Renal pelvis (tissue), 12 donors: ENCODE measurements around the gene PCNX1. TPM values are rescaled to one million over a fixed set of nuclear protein-coding genes. Genes with fewer than 3 reads are reported as not detected.
A peak's percentile ranks its signal among the peaks of the same experiment; 100 is the strongest.
"Not testable (repeated sequence)": the region's sequence is repeated elsewhere in the genome, so short reads cannot be mapped to it uniquely, and the experiment has no call there.

ENCODE experiments used
- DNase-seq: peaks from one replicate; pipeline ENCODE4 v3.0.0-alpha.2; 2013
- long read RNA-seq, 16 experiments: transcript quantifications; one replicate each; lab custom pipeline, GENCODE V29; 2026
- polyA plus RNA-seq, 3 donors: library from polyadenylated mRNA; unstranded; fragments of 120-200 nt; gene quantifications; one replicate each; pipeline ENCODE4 v1.2.1, GENCODE V29; 2013; ENCODE audit not compliant: insufficient read length in 3 of 3

PCNX1 gene
- polyA plus RNA-seq = 10 to 100 TPM; 48.1 to 63.7 (median 52.3) TPM
- long read RNA-seq, donor 1, partial matches to known transcripts = 8 of 8 reads
- long read RNA-seq, donor 1, other reads (novel, unspliced or antisense) = 0 of 8 reads
- long read RNA-seq, donor 2, partial matches to known transcripts = 12 of 12 reads
- long read RNA-seq, donor 2, other reads (novel, unspliced or antisense) = 0 of 12 reads
- long read RNA-seq, donor 3, full-length matches to known transcripts = 1 of 14 reads
- long read RNA-seq, donor 3, partial matches to known transcripts = 13 of 14 reads
- long read RNA-seq, donor 3, other reads (novel, unspliced or antisense) = 0 of 14 reads
- long read RNA-seq, donor 4 = 0 reads
- long read RNA-seq, donor 5 = 0 reads
- long read RNA-seq, donor 6, partial matches to known transcripts = 0 of 1 reads
- long read RNA-seq, donor 6, other reads (novel, unspliced or antisense) = 0 of 1 reads
- long read RNA-seq, donor 7, full-length matches to known transcripts = 1 of 13 reads
- long read RNA-seq, donor 7, partial matches to known transcripts = 12 of 13 reads
- long read RNA-seq, donor 7, other reads (novel, unspliced or antisense) = 0 of 13 reads
- long read RNA-seq, donor 8, partial matches to known transcripts = 8 of 8 reads
- long read RNA-seq, donor 8, other reads (novel, unspliced or antisense) = 0 of 8 reads
- long read RNA-seq, donor 9, partial matches to known transcripts = 9 of 9 reads
- long read RNA-seq, donor 9, other reads (novel, unspliced or antisense) = 0 of 9 reads
- long read RNA-seq, donor 10, partial matches to known transcripts = 9 of 9 reads
- long read RNA-seq, donor 10, other reads (novel, unspliced or antisense) = 0 of 9 reads
- long read RNA-seq, donor 11, full-length matches to known transcripts = 1 of 1 reads
- long read RNA-seq, donor 11, partial matches to known transcripts = 0 of 1 reads
- long read RNA-seq, donor 11, other reads (novel, unspliced or antisense) = 0 of 1 reads
- long read RNA-seq, donor 12, partial matches to known transcripts = 16 of 16 reads
- long read RNA-seq, donor 12, other reads (novel, unspliced or antisense) = 0 of 16 reads
- long read RNA-seq, donor 13, partial matches to known transcripts = 7 of 7 reads
- long read RNA-seq, donor 13, other reads (novel, unspliced or antisense) = 0 of 7 reads
- long read RNA-seq, donor 14 = 0 reads
- long read RNA-seq, donor 15 = 0 reads
- long read RNA-seq, donor 16, partial matches to known transcripts = 7 of 7 reads
- long read RNA-seq, donor 16, other reads (novel, unspliced or antisense) = 0 of 7 reads

DNA sequence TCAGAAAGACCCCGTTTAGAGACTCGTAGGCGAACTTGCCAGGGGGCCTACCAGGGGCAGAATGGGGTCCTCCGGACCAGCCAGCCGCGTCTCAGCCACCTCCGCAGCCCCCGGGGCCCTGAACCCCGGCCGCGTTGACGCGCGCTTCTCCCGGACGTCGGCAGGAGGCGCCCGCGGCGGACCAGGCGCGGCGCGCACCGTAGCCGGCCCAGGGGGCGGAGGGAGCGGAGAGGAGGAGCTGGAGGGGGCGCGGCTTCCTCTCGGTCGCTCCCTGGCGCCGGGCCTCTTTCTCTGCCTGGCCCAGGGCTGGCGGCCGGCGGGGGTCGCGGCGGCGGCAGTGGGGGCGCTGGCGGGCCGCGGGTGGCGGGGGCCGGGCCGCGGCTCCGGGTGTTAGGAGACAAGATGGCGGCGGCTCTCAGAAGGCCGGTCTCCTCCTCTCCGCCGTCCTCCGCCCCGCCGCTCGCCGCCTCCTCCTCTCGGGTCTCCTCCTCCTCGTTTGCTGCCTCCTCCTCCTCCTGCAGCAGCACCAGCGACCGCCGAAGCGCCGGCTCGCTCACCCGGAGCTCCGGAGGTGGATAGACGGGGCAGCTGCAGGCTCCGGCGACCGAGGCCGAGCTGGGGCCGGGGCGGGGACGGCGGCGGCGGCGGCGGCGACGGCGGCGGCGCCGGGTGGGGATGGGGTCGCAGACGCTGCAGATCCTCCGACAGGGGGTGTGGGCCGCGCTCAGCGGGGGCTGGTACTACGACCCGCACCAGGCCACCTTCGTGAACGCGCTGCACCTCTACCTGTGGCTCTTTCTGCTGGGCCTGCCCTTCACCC lies at the start of gene PCNX1:
PCNX1 (plus strand) TSS at position 284 of the 820 bp plus-strand sequence; CDS start at position 676, 392 bp downstream.
- peak; percentile 91 for DNase-seq

DNA sequence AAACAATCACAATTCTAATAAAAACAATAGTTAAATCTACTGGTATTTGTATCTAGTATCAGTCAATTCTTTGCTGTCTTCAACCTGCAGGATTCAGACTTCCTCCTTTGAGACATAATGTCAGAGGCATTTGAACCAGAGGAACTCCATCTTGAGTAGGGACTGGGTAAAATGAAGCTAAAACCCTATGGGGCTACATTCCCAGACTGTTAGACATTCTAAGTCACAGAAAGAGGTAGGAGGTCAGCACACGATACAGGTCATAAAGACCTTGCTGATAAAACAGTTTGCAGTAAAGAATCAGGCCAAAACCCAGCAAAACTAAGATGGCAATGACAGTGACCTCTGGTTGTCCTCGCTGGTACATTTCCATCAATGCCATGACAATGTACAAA lies 49.8 kb upstream of the PCNX1 start:
- no peak for DNase-seq

GRCh38 chr14:70858641-70859040 lies 48.6 kb upstream of the PCNX1 start:
- DNase-seq = no peak

DNA sequence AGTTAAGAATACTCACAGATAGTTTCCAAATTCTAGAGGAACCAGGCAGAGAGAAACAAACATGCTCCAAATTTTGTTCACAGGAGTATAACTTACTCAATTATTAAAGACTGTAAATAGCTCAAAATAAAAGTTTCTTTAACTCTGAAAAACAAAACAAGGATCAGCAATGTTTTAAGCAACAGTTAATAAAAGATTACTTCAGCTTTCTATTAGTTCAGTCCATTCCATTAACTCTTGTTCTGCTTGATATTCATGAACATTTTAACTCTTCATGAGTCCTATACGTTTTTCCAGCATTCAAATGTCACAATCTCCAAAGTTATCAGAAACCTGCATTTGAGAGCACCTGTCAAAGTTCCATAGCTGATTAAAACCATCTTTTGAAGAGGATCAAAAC lies 40.3 kb upstream of the PCNX1 start:
- not testable (repeated sequence) for DNase-seq

- no peak for DNase-seq
Measured at GRCh38 chr14:70871001-70871400, 36.3 kb upstream of the PCNX1 start.

DNA sequence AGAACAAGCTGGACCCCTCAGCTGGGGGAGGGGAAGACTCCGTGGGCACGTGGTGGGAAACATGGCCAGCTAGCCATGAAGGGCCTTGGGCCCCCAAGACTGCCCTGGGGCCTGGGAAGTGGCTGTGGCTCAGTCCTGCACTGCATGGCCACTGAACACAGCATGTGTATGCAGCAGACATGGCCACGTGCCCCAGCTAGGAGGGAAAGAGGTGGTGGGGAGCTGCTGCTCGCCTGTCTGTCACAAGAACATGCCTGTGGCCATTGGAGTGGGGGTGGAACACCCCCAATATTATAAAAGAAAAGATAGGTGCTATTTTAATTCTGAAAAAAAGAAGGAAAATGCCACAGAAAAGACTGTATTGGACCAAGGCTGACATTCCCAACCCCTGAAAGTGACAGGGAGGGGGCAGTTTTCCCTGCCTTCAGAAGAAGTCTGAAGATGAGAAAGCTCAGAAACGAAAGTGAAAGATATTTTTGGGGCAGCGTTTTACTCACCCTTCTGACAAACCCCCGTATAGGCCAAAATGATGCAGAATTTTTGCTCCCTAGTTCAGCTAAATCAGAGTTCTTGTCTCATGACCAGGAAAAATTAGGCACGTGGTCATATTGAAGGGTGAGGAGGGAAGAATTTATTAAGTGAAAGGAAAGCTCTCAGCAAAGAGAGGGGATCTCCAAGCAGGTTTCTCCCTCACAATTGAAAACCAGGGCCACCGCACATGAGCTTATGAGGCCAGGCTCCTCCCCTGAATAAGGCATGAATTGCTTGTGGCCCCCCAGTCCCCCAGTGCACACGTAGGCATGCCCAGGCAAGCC lies 35.2 kb upstream of the PCNX1 start:
- DNase-seq = no peak

GRCh38 chr14:70872678-70873020 lies 34.6 kb upstream of the PCNX1 start:
- DNase-seq = no peak

GRCh38 chr14:70873627-70874026 lies 33.6 kb upstream of the PCNX1 start:
- no peak for DNase-seq

- DNase-seq = not testable (repeated sequence)
Measured at GRCh38 chr14:70875811-70876460, 31.3 kb upstream of the PCNX1 start.

DNA sequence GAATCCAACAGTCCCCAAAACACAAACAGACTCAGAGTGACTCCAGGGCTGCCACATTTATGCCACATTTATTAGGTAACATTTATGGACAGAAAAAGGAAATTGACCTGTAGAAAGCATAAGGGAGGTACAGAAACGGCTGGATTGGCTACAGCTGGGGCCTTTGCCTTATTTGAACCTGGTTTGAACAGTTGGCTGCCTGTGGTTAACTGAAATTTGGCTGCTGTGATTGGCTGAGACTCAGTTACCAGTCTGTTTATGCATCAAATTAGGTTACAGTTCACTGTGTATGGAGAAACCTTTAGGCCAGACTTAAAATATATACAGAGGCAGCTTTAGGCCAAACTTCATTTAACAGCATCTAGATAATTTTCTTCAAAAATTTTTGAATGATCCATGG lies 27.8 kb upstream of the PCNX1 start:
- no peak for DNase-seq

DNA sequence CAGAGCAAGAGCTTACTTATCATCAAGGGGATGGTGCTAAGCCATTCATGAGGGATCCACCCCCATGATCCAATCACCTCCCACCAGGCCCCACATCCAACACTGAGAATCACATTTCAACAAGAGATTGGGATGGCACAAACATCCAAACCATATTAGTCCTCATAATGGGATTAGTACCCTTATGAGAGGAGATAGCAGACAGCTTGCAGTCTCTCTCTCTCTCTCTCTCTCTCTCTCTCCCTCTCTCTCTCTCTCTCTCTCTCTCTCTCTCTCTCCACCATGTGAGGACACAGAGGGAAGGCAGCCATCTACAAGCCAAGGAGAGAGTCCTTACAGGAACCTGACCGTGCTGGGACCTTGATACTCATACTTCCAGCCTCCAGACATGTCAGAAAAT lies 26.4 kb upstream of the PCNX1 start:
- DNase-seq = not testable (repeated sequence)

DNA sequence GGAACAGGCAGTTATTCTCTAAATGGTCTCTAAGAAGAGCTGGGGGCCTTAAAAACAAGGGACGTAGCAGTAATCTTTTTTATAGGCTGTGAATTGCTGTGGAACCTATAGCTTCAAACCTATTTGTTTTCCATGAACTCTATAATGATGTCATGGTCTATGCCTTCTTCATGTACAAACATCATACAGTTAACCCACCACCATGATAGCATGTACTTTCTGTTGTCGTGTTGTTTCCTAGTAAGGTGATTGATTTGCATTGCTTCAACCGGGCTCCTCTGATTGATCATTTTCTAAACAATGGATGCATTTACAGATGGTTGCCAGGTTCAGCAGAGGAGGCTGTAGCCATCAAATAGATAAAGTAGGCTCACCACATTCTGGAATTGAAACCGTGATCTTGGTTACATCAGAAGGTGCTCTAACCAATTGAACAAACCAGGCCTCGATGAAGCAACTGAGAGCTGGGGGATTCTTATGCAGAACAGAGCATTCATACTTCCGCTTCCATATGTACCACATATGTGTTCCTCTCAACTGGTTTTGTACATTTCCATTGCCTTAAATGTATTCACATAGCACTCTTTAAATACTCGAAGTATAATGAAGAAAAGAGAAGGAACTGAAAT lies 25.6 kb upstream of the PCNX1 start:
- no peak for DNase-seq

- DNase-seq = no peak
Measured at GRCh38 chr14:70882776-70883492, 24.3 kb upstream of the PCNX1 start.

DNA sequence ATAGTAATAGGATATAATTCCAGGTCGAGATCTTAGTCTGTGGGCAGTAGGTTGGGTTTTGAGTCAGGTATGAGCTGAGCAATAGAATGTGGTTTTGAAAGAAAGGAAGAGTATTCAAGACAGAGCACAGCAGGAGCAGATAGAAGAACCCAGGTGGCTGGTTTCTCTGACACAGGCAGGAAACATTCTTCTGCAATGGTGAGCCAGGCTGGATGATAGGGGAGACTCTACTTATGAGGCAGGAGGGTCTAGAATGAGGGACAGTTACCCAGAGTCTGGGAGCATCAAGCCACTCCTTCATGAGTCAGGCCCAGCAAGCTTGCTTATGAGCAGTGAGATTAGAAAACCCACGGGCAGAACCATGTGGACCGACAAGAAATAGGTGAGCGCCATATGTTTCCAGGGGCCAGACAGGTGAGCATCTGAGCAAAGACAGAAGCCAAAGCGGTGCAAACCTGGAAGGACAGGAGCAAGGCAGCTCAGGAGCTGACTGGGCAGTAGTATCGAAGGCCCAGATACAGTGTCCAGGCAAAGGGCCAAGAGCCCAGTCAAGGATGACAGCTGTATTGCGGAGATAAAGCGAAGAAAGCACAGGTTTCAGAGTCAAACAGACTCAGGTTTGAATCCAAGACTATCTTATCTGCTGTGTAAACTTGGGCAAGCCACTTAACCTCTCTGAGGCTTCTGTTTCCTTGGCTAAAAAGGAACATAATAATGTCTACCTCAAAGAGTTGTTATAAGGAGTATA lies 22.5 kb upstream of the PCNX1 start:
- no peak for DNase-seq

GRCh38 chr14:70885343-70886022 lies 21.8 kb upstream of the PCNX1 start:
- DNase-seq = no peak

GRCh38 chr14:70886421-70887206 lies 20.6 kb upstream of the PCNX1 start:
- no peak for DNase-seq
